Superior temporal gyrus (tissue), 1 donor: ENCODE results near the gene ORAI2.

Source experiments
- DNase-seq: peaks from one replicate; pipeline ENCODE4 v3.0.0-alpha.2; 2016; ENCODE audit errors: extremely low spot score

Gene ORAI2

GRCh38 chr7:102415685-102416225, 17.6 kb upstream of the ORAI2 start:
- no peak for DNase-seq

GRCh38 chr7:102416406-102416805, 17.0 kb upstream of the ORAI2 start:
- DNase-seq, result no peak

DNA sequence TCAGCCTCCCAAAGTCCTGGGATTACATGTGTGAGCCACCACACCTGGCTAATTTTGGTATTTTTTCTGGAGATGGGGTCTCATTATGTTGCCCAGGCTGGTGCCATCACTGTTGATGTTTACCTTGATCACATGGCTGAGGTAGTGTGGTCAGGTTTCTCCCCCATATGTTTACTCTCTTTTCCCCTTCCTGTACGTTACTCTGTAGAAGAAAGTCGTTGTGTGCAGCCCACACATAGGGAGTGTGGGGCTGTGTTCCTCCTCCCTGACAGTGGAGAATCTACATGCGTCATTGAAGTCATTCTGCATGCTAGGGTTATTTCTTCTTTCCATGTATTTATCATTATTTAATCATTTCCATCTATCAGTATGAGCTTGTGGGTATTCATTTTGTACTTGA, 16.3 kb upstream of the ORAI2 start:
- DNase-seq, result no peak

- DNase-seq, result no peak
Measured at GRCh38 chr7:102418592-102418991, 14.8 kb upstream of the ORAI2 start.

GRCh38 chr7:102421706-102422240, 11.6 kb upstream of the ORAI2 start:
- no peak for DNase-seq

GRCh38 chr7:102424129-102424551, 9.2 kb upstream of the ORAI2 start:
- DNase-seq, result no peak

GRCh38 chr7:102424787-102425218, 8.6 kb upstream of the ORAI2 start:
- no peak for DNase-seq

DNA sequence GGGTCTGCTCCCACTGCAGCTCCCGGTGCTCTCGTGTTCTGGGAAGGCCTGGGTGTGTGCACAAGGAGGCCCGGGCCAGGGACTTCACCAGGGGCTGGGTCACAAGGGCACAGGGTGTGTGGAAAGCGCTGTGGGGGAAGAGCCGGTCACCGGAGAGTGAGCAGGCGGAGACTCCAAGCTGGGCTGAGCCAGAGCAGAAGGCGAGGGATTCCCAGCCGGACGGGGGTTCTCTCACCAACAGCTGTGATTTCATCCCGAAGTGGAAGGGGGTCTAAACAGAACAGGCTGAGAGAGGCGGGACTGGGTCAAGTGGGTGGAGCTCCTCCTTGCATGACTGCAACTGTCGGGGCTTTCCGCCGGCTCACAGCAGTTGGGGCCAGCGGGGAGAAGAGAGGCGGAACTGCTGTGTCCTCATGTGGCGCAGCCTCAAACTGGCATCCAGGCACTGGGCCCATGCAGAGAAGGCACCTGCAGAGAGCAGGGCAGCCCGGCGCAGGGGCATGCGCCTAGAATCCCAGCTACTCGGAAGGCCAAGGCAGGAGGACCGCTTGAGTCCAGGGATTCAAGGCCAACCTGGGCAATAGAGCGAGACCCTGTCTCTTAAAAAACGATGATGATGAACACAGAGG, 7.6 kb upstream of the ORAI2 start:
- DNase-seq, result no peak

DNA sequence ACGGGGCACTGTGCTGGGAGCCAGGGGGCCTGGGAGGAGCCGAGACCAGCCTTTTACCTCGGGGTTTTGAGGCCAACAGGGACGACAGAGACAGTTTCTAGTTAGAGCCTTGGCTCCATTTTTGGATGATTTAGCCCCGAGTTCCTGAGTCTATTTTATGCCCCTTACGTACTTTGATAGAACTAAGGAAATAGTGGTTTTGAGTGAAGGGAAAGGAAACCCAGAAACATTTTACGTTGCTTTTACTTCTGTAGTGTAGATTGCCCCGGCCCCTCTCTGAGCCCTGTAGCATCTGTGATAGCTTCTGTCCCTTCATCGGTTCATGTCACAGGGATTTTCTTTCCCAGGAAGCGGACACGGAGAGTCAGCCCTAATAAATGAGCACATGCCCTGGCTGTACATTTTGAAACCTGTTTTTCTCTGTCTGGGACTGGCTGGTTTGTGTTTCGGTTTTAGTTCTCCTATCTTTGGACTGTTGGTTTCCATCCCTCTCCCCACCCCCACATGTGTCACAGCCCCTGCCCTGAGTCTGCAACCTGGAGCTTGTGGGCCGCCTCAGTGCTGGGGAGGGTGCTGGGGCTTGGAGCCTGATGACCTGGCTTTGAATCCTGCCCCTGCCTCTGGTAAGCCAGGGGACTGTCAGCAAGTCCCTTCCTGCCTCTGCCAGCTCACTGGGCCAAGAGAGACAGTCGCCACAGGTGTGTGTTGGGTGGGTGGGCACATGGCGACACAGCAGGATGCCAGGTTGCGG, 6.9 kb upstream of the ORAI2 start:
- no peak for DNase-seq

DNA sequence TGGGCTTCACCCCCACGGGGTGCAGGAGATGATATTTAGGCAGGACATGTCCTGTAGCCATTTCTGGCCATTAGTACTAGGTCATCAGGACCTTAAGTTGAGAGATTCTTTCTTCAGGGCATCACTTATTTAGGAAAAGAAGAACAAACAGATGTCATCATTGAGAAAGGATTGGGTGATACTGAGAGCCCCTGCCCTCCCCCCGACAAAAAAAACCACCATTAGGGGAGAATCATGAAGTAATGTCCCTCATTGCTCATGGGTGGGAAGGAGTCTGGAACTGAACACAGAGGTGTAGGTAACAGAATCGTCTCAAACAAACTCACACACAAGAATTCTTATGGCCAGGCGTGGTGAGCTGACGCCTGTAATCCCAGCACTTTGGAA, 6.4 kb upstream of the ORAI2 start:
- no peak for DNase-seq

- no peak for DNase-seq
Measured at GRCh38 chr7:102429141-102429899, 4.1 kb upstream of the ORAI2 start.

DNA sequence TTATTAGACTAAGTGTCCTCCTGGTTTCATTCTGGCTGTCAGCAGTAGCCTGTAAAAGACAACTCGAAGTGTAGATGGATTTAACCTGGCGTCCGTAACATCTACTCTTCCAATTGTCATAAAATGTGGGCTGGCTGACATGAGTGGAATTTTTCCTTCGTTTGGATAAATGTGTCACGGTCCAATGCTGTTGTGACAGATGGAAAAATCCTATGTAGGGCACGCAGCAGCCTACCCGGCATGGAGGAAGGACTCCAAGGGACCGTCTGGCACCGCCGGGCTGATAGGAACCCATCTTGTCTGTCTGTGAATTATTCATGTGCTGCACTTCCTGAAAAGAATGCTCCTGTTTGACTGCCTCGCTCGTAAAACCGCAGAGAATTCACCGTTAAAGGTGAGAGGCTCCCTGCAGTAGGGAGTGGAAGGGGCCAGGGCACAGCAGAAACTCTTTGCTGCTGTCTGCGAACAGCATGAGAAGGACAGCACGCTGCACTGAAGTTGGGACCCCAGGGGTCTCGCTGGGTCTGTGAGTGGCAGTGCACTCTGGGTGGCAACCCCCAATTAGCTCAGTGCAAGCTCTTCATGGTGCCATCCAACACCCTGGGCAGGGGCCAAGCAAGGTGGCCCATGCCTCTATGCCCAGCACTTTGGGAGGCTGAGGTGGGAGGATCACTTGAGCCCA, 1.6 kb upstream of the ORAI2 start:
- DNase-seq, result peak; percentile 74

GRCh38 chr7:102432442-102433218, 745 bp upstream of the ORAI2 start:
- no peak for DNase-seq

DNA sequence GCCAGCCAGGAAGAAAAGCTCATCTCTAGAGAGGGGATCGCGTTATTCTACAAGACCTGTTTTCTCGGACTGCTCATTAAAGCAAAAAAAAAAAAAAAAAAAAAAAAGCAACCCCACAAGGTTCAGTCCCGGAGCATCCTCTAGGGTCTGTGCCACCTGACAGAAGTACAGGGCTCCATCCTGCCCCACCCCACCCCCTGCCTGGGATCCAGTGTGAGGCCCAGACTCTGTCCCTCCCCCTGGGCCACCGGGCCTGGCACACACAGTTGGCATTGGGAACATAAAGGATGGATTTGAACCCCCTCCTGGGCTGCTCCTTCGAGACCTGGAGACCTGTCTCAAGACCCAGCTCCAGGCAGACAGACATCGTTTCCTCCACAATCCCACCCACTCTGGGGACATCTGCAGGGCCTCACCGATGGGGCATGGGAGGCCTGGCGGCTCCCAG, 688 bp downstream of the ORAI2 start:
- no peak for DNase-seq

GRCh38 chr7:102436118-102436517, 2.7 kb downstream of the ORAI2 start:
- no peak for DNase-seq

DNA sequence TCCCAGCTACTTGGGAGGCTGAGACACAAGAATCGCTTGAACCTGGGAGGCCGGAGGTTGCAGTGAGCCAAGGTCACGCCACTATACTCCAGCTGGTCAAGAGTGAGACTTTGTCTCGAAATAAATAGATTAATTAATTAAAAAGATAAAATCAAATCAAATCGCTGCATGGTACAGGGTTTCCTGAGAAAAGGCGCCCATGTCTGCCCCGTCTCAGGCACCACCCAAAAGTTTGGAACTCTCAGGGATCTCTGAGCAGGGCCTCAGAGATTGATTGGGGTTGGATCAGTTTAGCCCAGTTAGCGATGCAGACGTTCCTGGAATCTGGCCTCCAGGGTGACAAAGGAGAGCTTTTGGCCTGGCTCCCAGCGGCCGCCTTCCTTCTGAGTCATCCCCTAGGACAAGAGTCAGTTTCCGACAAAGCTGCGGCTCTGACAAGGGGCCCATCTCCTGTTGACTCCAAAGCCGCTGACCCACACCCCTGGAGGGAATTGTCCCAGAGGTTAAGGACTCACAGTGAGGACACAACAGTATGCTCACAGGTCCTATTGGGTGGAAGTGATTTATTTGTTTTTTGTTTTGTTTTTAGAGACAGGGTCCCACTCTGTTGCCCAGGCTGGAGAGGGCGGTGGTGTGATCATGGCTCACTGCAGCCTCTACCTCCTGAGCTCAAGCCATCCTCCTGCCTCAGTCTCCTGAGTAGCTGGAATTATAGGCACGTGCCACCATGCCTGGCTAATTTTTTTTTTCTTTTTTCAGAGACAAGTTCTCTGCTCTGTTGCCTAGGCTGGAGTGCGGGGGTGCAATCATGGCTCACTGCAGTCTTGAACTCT, 6.8 kb downstream of the ORAI2 start:
- no peak for DNase-seq

DNA sequence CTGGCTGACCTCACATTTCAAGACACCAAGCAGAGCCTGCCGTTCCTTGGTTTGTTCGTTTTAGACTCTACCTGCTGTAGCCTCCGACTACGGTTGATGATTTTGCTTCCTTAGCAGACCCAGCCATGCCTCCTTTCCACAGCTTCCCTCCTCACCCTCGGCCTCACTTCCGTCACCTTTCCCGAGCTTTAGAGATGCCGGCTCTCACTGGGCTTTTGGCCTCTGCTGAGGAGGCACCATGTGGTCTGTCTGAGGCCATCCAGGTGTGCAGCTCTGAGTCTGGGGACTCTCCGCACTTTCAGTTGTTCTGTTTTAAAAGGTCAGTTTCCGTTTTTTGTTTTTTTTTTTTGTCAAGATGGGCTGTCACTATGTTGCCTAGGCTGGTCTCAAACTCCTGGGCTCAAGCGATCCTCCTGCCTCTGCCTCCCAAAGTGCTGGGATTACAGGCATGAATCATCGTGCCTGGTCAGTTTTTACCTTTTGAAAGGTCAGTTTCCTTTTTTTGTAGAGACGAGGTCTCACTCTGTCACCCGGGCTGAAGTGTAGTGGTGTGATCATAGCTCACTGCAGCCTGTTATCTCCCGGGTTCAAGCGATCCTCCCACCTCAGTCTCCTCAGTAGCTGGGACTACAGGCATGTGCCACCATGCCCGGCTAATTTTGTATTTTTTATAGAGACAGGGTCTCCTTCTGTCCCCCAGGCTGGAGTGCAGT, 11.7 kb downstream of the ORAI2 start:
- DNase-seq, result no peak

DNA sequence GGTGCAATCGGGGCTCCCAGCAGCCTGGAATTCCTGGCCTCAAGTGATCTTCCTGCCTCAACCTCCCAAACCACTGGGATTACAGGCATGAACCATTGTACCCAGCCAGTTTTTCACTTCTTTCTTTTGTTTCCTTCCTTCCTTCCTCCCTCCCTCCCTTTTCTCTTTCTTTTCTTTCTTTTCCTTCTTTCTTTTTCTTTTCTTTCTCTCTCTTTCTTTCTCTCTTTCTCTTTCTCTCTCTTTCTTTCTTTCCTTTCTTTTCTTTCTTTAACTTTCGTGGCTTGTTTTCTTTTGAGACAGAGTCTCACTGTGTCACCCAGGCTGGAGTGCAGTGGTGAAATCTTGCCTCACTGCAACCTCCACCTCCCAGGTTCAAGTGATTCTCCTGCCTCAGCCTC, 12.3 kb downstream of the ORAI2 start:
- no peak for DNase-seq
